HG03378 (cell line): ENCODE data around the gene CAMK2N2.

Experiments used
- ATAC-seq: cut with Tn5 transposase; IDR thresholded peaks from one replicate; pipeline ENCODE4 v1.9.1; 2021; ENCODE audit warnings: mild to moderate bottlenecking, moderate library complexity; ENCODE audit not compliant: unreplicated experiment

CAMK2N2 gene

GRCh38 chr3:184228376-184229137 lies 32.8 kb downstream of the CAMK2N2 start:
- no peak for ATAC-seq

- no peak for ATAC-seq
These were observed 33.8 kb downstream of the CAMK2N2 start for GRCh38 chr3:184227481-184227935.

- no peak for ATAC-seq
These were observed 37.4 kb downstream of the CAMK2N2 start for GRCh38 chr3:184223946-184224345.

- no peak for ATAC-seq
These were observed 38.8 kb downstream of the CAMK2N2 start for GRCh38 chr3:184222521-184222920.

- no peak for ATAC-seq
These were observed 42.5 kb downstream of the CAMK2N2 start for GRCh38 chr3:184218814-184219213.

GRCh38 chr3:184211718-184212117 lies 49.6 kb downstream of the CAMK2N2 start:
- no peak for ATAC-seq

- no peak for ATAC-seq
These were observed 50.1 kb downstream of the CAMK2N2 start for GRCh38 chr3:184211297-184211696.
